Activated CD8-positive, alpha-beta T cell treated with anti-CD3 and anti-CD28 coated beads for 36 hours (primary cell): ENCODE measurements around the gene RMI2. TPM values are rescaled to one million over a fixed set of nuclear protein-coding genes. Genes with fewer than 3 reads are reported as not detected.

Experiments
- ATAC-seq: fragments of 200-7000 bp; cut with Tn5 transposase; one replicate; pipeline ENCODE4 v1.10.0; 2021; ENCODE audit warnings: mild to moderate bottlenecking, moderate library complexity
- CTCF ChIA-PET: fragments of 350-600 bp; sonication (Branson Sonifier 250); formaldehyde crosslinking; loops from one replicate; lab custom pipeline; 2021; ENCODE audit warnings: antibody characterized with exemption; lab: Charles Lee
- POLR2A ChIA-PET: fragments of 350-600 bp; sonication (Branson Sonifier 250); formaldehyde crosslinking; loops from one replicate; lab custom pipeline; 2021; ENCODE audit warnings: antibody characterized with exemption; lab: Charles Lee
- DNase-seq: peaks from one replicate; pipeline ENCODE4 v3.0.0-alpha.2; 2020
- H3K27ac Mint-ChIP-seq: one replicate; pipeline ENCODE4 v1.8.0; 2021; ENCODE audit warnings: mild to moderate bottlenecking, mixed read lengths
- H3K27me3 Mint-ChIP-seq: one replicate; pipeline ENCODE4 v1.8.0; 2021; ENCODE audit warnings: mixed read lengths
- H3K36me3 Mint-ChIP-seq: one replicate; pipeline ENCODE4 v1.8.0; 2021; ENCODE audit warnings: low read depth, mixed read lengths
- H3K4me1 Mint-ChIP-seq: one replicate; pipeline ENCODE4 v1.8.0; 2021; ENCODE audit warnings: low read depth, mixed read lengths
- H3K4me3 Mint-ChIP-seq: one replicate; pipeline ENCODE4 v1.8.0; 2021; ENCODE audit warnings: mild to moderate bottlenecking, moderate library complexity, mixed read lengths
- H3K9me3 Mint-ChIP-seq: one replicate; pipeline ENCODE4 v1.8.0; 2021; ENCODE audit warnings: mixed read lengths
- CTCF ChIP-seq: fragments of 200-600 bp; IDR thresholded peaks from one replicate; pipeline ENCODE4 v1.8.0; 2022; ENCODE audit warnings: antibody characterized with exemption, mild to moderate bottlenecking
- intact Hi-C: fragments of 100-400 bp; cut with micrococcal nuclease; formaldehyde crosslinking; loops from one replicate; pipeline ENCODE4 v1.10.0; 2022
- total RNA-seq, 2 experiments: library from RNA; stranded (reverse); gene quantifications; one replicate each; pipeline ENCODE4 v1.2.3, GENCODE V29; 2021

The RMI2 gene
- total RNA-seq, 2 experiments from 2014 or later: 53.1 to 57.7 TPM

GRCh38 chr16:11392041-11392581 is 46.9 kb downstream of the RMI2 start:
- ChIA-PET CTCF (interaction anchor here (1.6 to 2.3 kb wide), 2 partner anchors 15 to 20 kb away, joined by 6 read pairs; no protein-coding TSS in a partner anchor), POLR2A (no interaction called here)
- Mint-ChIP-seq H3K36me3 (no peaks in the 10 kb centered on the region), H3K9me3 (no peaks in the 10 kb centered on the region), H3K27ac (no peak overlapping the region), H3K4me3 (no peak overlapping the region), H3K4me1 (no peaks in the 10 kb centered on the region), H3K27me3 (no peaks in the 10 kb centered on the region)
- DNase-seq (no peak), ATAC-seq (no peak)
- intact Hi-C loops: loop anchor here (10.0 kb wide), 1 partner anchor 323 kb away; no protein-coding TSS in a partner anchor
- no peak for TF ChIP-seq CTCF

DNA sequence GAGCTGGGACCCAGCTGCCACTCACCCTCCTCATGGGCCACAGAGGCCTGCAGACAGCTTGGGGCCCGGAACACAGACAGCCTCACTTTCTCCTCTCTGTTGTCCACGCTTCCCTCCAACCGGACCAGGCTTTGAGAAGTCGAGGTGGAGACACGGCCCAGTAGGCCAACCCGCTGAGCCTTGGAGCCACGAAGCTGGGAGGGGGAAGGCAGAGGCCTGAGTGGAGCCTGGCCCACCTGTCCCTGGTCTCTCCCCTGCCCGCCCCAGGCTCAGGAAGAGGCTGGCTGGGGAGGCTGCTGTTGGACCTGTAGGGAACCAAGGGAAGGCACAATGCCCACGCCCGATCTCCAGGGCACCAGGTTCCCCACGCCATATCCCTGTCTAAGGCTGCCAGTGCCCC is 48.1 kb downstream of the RMI2 start:
- Mint-ChIP-seq H3K27ac (no peak overlapping the region), H3K4me3 (no peak overlapping the region), H3K27me3 (no peaks in the 10 kb centered on the region), H3K36me3 (no peaks in the 10 kb centered on the region), H3K4me1 (no peaks in the 10 kb centered on the region), H3K9me3 (no peaks in the 10 kb centered on the region)
- DNase-seq (no peak), ATAC-seq (no peak)
- intact Hi-C loops: loop anchor here (10.0 kb wide), 1 partner anchor 321 kb away; no protein-coding TSS in a partner anchor
- ChIA-PET CTCF (interaction anchor here (1.0 to 2.3 kb wide), 4 partner anchors 13 to 429 kb away, joined by 4 to 6 read pairs (median 6); no protein-coding TSS in a partner anchor), POLR2A (no interaction called here)
- TF ChIP-seq CTCF: no peak

- ChIA-PET CTCF (interaction anchor here (1.0 to 5.6 kb wide), 4 partner anchors 12 to 320 kb away, joined by 3 to 89 read pairs (median 6); no protein-coding TSS in a partner anchor), POLR2A (no interaction called here)
- Mint-ChIP-seq H3K9me3 (no peaks in the 10 kb centered on the region), H3K4me3 (no peak overlapping the region), H3K36me3 (no peaks in the 10 kb centered on the region), H3K4me1 (no peaks in the 10 kb centered on the region), H3K27ac (no peak overlapping the region), H3K27me3 (no peaks in the 10 kb centered on the region)
- no peak for DNase-seq
- TF ChIP-seq CTCF: no peak
- ATAC-seq: no peak
- intact Hi-C loops: loop anchor here (10.0 kb wide), 1 partner anchor 321 kb away; no protein-coding TSS in a partner anchor
Measured at GRCh38 chr16:11393861-11394592, 48.8 kb downstream of the RMI2 start.

DNA sequence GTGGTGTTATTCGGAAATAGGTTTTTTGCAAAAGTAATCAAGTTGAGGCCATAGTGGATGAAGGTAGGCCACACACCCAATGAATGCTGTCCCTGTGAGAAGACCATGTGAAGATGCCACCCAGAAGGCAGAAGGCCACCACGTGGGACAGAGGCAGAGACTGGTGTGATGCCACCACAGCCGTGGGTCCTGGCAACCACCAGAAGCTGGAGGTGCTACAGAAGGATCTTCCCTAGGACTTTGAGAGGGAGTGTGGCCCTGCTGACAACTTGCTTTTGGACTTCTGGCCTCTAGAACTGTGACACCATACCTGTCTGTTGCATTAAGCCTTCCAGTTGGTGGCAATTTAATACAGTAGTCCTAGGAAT is 49.3 kb downstream of the RMI2 start:
- Mint-ChIP-seq H3K4me1 (no peaks in the 10 kb centered on the region), H3K4me3 (no peak overlapping the region), H3K9me3 (no peaks in the 10 kb centered on the region), H3K36me3 (no peaks in the 10 kb centered on the region), H3K27ac (no peak overlapping the region), H3K27me3 (no peaks in the 10 kb centered on the region)
- POLR2A ChIA-PET: no interaction called here
- intact Hi-C loops: loop anchor here (10.0 kb wide), 1 partner anchor 320 kb away; no protein-coding TSS in a partner anchor
- CTCF ChIA-PET: interaction anchor here (0.7 to 5.6 kb wide), 4 partner anchors 13 to 321 kb away, joined by 3 to 89 read pairs (median 6); no protein-coding TSS in a partner anchor
- ATAC-seq (no peak), DNase-seq (no peak)
- no peak for TF ChIP-seq CTCF
